Kidney (tissue), 14 donors: ENCODE measurements around the gene ADAMTSL2. TPM values are rescaled to one million over a fixed set of nuclear protein-coding genes. Genes with fewer than 3 reads are reported as not detected.

Experiments used
- DNase-seq, 5 donors: peaks; one replicate each; pipeline ENCODE4 v3.0.0-alpha.2; 2013 to 2020
- FAIRE-seq: peaks from 2 replicates; lab custom pipeline; 2012; peaks lifted over from hg19 to GRCh38; lab: Jason Lieb, UNC
- H3K27ac ChIP-seq, 2 donors: one replicate each; pipeline ENCODE4 v1.7.0; 2013; ENCODE audit warnings: low read depth in 2 of 2, low read length in 2 of 2, inconsistent platforms in 1 of 2
- H3K27me3 ChIP-seq: one replicate; pipeline ENCODE4 v1.7.1; 2013; ENCODE audit warnings: low read length, inconsistent platforms; ENCODE audit not compliant: control insufficient read depth, insufficient read depth
- H3K36me3 ChIP-seq, 3 donors: one replicate each; pipeline versions ENCODE4 v1.7.0 to v1.7.1; 2013; ENCODE audit warnings: low read length in 3 of 3, control low read depth in 1 of 3, inconsistent platforms in 1 of 3; ENCODE audit not compliant: insufficient read depth in 3 of 3, control insufficient read depth in 2 of 3
- H3K4me1 ChIP-seq, 3 donors: one replicate each; pipeline versions ENCODE4 v1.7.0 to v1.7.1; 2013; ENCODE audit warnings: low read length in 3 of 3, inconsistent platforms in 1 of 3, low read depth in 1 of 3; ENCODE audit not compliant: control insufficient read depth in 2 of 3, insufficient read depth in 2 of 3
- H3K4me3 ChIP-seq, 3 donors: one replicate each; pipeline versions ENCODE4 v1.7.0 to v1.8.1; 2013; ENCODE audit warnings: low read length in 3 of 3, control low read depth in 1 of 3, inconsistent platforms in 1 of 3
- H3K9ac ChIP-seq, 3 donors: one replicate each; pipeline versions ENCODE4 v1.7.0 to v1.7.1; 2013; ENCODE audit warnings: low read length in 3 of 3, control low read depth in 1 of 3, inconsistent platforms in 1 of 3
- H3K9me3 ChIP-seq, 3 donors: one replicate each; pipeline versions ENCODE4 v1.7.0 to v1.7.1; 2013; ENCODE audit warnings: low read length in 3 of 3, control low read depth in 1 of 3, inconsistent platforms in 1 of 3; ENCODE audit not compliant: control insufficient read depth in 2 of 3, insufficient read depth in 1 of 3
- intact Hi-C: fragments of 100-400 bp; cut with DNase I; formaldehyde crosslinking; loops from one replicate; pipeline ENCODE4 v1.11.1; 2022
- polyA plus RNA-seq: library from polyadenylated mRNA; stranded (reverse); fragments of 350-450 nt; fragmentation: Illumina TruSeq; extraction: RNeasy Lipid Tissue Mini Kit (QIAGEN cat#74804); gene quantifications from one replicate; pipeline ENCODE4 v1.2.3, GENCODE V29; 2014; ENCODE audit warnings: low read depth, low replicate concordance; ENCODE audit not compliant: insufficient read depth
- total RNA-seq: library from RNA; stranded (reverse); fragmentation: NEBNext Ultra II Directional; extraction: Animal tissue kit (Norgen Biotek cat#: 25700); gene quantifications from one replicate; pipeline ENCODE4 v1.2.1, GENCODE V29; 2021
- TF ChIP-seq, protein P1 (sequence below): IDR thresholded peaks from 3 replicates; pipeline ENCODE4 v1.5.1; 2012; ENCODE audit warnings: mild to moderate bottlenecking, moderate library complexity, borderline replicate concordance; ENCODE audit not compliant: insufficient read depth; ENCODE audit errors: extremely low read depth
- donor health status: control.
- donor health status: control.
- donor health status: control.
- donor health status: control.
- donor health status: control.
- donor health status: DM: yes; HTN: yes; CAD: no.
- donor health status: Normal renal cell carcinoma (clear cell type).

ADAMTSL2 gene
- total and polyA plus RNA-seq, 2 donors from 2014 or later: 20.0 to 32.1 TPM

GRCh38 chr9:133609311-133610098 is 75.0 kb downstream of the ADAMTSL2 start, which contains the start of gene FAM163B:
Gene FAM163B (minus strand): TSS chr9:133609389. CDS start chr9:133580223, 29,166 bp downstream.
- DNase-seq: peak; percentile 82 to 85 (median 83)
- Histone ChIP-seq H3K4me1 (no peaks in the 10 kb centered on the region), H3K36me3 (no peaks in the 10 kb centered on the region), H3K4me3 (no peak within 1 kb of the TSS), H3K27me3 (peaks cover 6% of the 10 kb centered on the region), H3K27ac (no peak within 1 kb of the TSS), H3K9ac (no peak within 1 kb of the TSS), H3K9me3 (no peaks in the 10 kb centered on the region)
- intact Hi-C loops: no loop called here
- TF ChIP-seq, protein P1, sequence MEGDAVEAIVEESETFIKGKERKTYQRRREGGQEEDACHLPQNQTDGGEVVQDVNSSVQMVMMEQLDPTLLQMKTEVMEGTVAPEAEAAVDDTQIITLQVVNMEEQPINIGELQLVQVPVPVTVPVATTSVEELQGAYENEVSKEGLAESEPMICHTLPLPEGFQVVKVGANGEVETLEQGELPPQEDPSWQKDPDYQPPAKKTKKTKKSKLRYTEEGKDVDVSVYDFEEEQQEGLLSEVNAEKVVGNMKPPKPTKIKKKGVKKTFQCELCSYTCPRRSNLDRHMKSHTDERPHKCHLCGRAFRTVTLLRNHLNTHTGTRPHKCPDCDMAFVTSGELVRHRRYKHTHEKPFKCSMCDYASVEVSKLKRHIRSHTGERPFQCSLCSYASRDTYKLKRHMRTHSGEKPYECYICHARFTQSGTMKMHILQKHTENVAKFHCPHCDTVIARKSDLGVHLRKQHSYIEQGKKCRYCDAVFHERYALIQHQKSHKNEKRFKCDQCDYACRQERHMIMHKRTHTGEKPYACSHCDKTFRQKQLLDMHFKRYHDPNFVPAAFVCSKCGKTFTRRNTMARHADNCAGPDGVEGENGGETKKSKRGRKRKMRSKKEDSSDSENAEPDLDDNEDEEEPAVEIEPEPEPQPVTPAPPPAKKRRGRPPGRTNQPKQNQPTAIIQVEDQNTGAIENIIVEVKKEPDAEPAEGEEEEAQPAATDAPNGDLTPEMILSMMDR: no peak
- no peak for FAIRE-seq

DNA sequence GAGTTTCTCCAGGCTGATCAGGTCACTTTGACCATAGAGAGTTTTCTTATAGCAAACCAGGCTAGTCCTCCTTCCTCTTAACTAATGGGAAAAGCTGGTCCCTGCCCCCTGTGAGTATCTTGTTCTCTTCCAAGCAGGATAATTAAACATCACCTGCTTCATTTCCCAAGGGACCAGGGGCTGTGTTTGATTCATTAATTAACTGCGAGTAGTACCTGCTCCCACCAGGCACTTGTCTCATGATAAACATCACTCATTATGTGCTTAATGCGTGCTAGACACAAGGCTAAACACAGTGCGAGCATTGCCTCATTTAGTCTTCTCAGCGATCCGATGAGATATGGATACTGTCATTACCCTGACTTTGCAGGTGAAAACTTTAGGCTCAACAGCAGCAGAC is 76.3 kb downstream of the ADAMTSL2 start:
- Histone ChIP-seq H3K4me1 (no peaks in the 10 kb centered on the region), H3K9me3 (no peaks in the 10 kb centered on the region), H3K4me3 (no peak overlapping the region), H3K9ac (no peak overlapping the region), H3K27ac (no peak overlapping the region), H3K27me3 (peaks cover 6% of the 10 kb centered on the region), H3K36me3 (no peaks in the 10 kb centered on the region)
- intact Hi-C loops: no loop called here
- DNase-seq (peak in 1 of 5 donors; percentile 3), FAIRE-seq (no peak)
- TF ChIP-seq, protein P1: no peak

- H3K9me3 ChIP-seq: no peaks in the 10 kb centered on the region
- H3K4me3 ChIP-seq: no peak overlapping the region
- no peak overlapping the region for H3K9ac ChIP-seq
- intact Hi-C loops: no loop called here
- H3K27me3 ChIP-seq: peaks cover 6% of the 10 kb centered on the region
- no peaks in the 10 kb centered on the region for H3K36me3 ChIP-seq
- no peaks in the 10 kb centered on the region for H3K4me1 ChIP-seq
- no peak for FAIRE-seq
- TF ChIP-seq, protein P1: no peak
- H3K27ac ChIP-seq: no peak overlapping the region
- DNase-seq: peak in 1 of 5 donors; percentile 40
These were observed 77.5 kb downstream of the ADAMTSL2 start for GRCh38 chr9:133612051-133612450.
